Mucosa of descending colon (tissue), 3 donors: ENCODE results near the gene ACTL7B. TPM values are rescaled to one million over a fixed set of nuclear protein-coding genes. Genes with fewer than 3 reads are reported as not detected.

Source experiments
- ATAC-seq: fragments of 200-7000 bp; cut with Tn5 transposase; one replicate; pipeline ENCODE4 v1.9.1; 2020; ENCODE audit warnings: mild to moderate bottlenecking, moderate library complexity
- DNase-seq, 3 donors: peaks; one replicate each; pipeline ENCODE4 v3.0.0-alpha.2; 2020
- H3K36me3 ChIP-seq: fragments of 200-600 bp; one replicate; pipeline ENCODE4 v1.8.0; 2021; ENCODE audit warnings: low read depth, mild to moderate bottlenecking
- H3K4me1 ChIP-seq: fragments of 200-600 bp; one replicate; pipeline ENCODE4 v1.8.0; 2021; ENCODE audit warnings: low read depth, mild to moderate bottlenecking
- H3K4me3 ChIP-seq: fragments of 200-600 bp; one replicate; pipeline ENCODE4 v1.8.0; 2021; ENCODE audit warnings: mild to moderate bottlenecking
- H3K9me3 ChIP-seq: fragments of 200-600 bp; one replicate; pipeline ENCODE4 v1.8.0; 2021; ENCODE audit warnings: mild to moderate bottlenecking
- CTCF ChIP-seq: fragments of 200-600 bp; IDR thresholded peaks from one replicate; pipeline ENCODE4 v1.8.0; 2022; ENCODE audit warnings: antibody characterized with exemption, mild to moderate bottlenecking
- intact Hi-C, 2 donors: fragments of 100-400 bp; cut with DNase I in 1 of 2; cut with micrococcal nuclease in 1 of 2; formaldehyde crosslinking; loops; one replicate each; pipeline versions ENCODE4 v1.11.0 to v1.11.1; 2022; cut with DNase I, micrococcal nuclease
- total RNA-seq, 3 donors: library from RNA; stranded (reverse); fragmentation: NEBNext Ultra II Directional in 2 of 3; extraction: Animal tissue kit (Norgen Biotek cat#: 25700) in 2 of 3; gene quantifications; one replicate each; pipeline versions ENCODE4 v1.2.1 to v1.2.4, GENCODE V29; 2021 to 2023
- donor health status: DM: no; HTN: no; CAD: no; lungs with moderate emphysema.
- donor health status: DM: no; HTN: no; CAD: no.
- donor health status: DM: no; HTN: yes; CAD: no.

The ACTL7B gene
- total RNA-seq, 3 donors from 2014 or later = not detected

GRCh38 chr9:108884701-108885100, 28.9 kb upstream of the ACTL7B start:
- intact Hi-C loops = no loop called here
- DNase-seq (no peak), ATAC-seq (no peak)
- Histone ChIP-seq H3K9me3 (no peaks in the 10 kb centered on the region), H3K4me1 (no peaks in the 10 kb centered on the region), H3K4me3 (no peak overlapping the region), H3K36me3 (no peaks in the 10 kb centered on the region)
- TF ChIP-seq CTCF = no peak

GRCh38 chr9:108883085-108883484, 27.3 kb upstream of the ACTL7B start:
- ATAC-seq (no peak), DNase-seq (no peak)
- H3K4me1 ChIP-seq = no peaks in the 10 kb centered on the region
- no peak for TF ChIP-seq CTCF
- H3K36me3 ChIP-seq = peaks cover 3% of the 10 kb centered on the region
- H3K9me3 ChIP-seq = no peaks in the 10 kb centered on the region
- intact Hi-C loops = no loop called here
- H3K4me3 ChIP-seq = no peak overlapping the region

GRCh38 chr9:108882052-108882888, 26.5 kb upstream of the ACTL7B start:
- no peak for TF ChIP-seq CTCF
- no peak for DNase-seq
- intact Hi-C loops = no loop called here
- Histone ChIP-seq H3K36me3 (peaks cover 11% of the 10 kb centered on the region), H3K4me1 (no peaks in the 10 kb centered on the region), H3K4me3 (no peak overlapping the region), H3K9me3 (no peaks in the 10 kb centered on the region)
- no peak for ATAC-seq

GRCh38 chr9:108880738-108881316, 25.0 kb upstream of the ACTL7B start:
- TF ChIP-seq CTCF = no peak
- no peak for DNase-seq
- ATAC-seq = no peak
- peaks cover 11% of the 10 kb centered on the region for H3K36me3 ChIP-seq
- no peaks in the 10 kb centered on the region for H3K4me1 ChIP-seq
- intact Hi-C loops = no loop called here
- H3K9me3 ChIP-seq = no peaks in the 10 kb centered on the region
- no peak overlapping the region for H3K4me3 ChIP-seq

- intact Hi-C loops = no loop called here
- H3K4me1 ChIP-seq = no peaks in the 10 kb centered on the region
- H3K9me3 ChIP-seq = no peaks in the 10 kb centered on the region
- H3K4me3 ChIP-seq = no peak overlapping the region
- no peak for DNase-seq
- no peak for ATAC-seq
- TF ChIP-seq CTCF = no peak
- peaks cover 11% of the 10 kb centered on the region for H3K36me3 ChIP-seq
Observed at GRCh38 chr9:108877524-108877923, 21.7 kb upstream of the ACTL7B start.
